Measurements from ENCODE around the gene ACAT1.
"Not testable (repeated sequence)": the region's sequence is repeated elsewhere in the genome, so short reads cannot be mapped to it uniquely, and the experiment has no call there.

The ACAT1 gene

DNA sequence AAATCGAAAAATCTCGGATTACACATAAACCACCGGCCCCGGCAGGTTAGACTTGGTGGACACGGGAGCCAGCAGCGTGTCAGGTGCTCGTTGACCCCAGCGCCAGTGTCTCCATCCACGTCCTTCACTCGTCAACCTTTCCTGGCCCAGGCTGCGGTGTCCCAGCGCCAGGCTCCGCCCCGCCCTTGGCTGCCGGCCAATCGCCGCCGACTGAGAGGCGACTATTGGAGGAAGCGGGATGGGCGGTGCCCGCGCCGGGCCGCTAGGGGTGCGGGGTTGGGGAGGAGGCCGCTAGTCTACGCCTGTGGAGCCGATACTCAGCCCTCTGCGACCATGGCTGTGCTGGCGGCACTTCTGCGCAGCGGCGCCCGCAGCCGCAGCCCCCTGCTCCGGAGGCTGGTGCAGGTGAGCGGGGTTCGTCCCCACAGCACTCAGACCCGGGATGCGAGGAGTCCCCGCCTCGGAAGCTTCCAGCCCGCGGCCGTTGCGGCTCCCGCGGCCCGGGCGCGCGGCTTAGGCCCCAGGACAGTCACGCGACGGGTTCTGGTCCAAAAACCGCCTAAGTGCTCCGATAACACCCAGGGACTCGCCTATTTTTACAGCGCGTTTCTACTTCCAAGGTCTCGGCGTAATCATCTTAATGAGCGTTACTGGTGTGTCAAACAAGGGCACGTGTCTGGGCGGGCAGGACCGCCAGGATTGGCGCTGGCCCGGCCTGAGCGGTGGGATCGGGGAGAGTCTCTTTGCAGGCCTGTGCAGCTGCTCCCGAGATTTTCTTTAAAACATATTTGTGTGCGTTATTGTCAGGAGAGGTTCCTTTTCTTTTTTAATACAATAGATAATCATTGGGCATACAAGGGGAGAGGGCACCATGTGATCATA, at the start of gene ACAT1:
Gene ACAT1, plus strand, starts transcription at position 294 of the 882 bp plus-strand sequence. Its CDS starts 40 bp downstream, at position 334.
- DNase-seq, result peak; percentile 99

DNA sequence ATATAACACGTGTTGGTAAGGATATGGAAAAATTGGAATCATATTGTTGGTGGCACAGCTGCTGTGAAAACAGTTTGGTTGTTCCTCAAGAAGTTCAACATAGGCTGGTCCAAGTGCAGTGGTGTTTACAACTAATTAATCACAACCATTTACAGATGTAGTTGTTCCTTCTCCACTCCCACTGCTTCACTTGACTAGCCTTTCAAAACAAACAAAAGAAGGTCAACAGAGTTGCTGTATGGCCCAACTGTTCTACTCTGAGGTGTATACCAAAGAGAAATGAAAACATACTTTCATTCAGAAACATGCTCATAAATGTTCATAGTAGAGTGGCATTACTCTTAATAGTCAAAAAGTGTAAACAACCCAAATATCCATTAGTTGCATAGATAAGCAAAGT, 36.6 kb upstream of the ACAT1 start:
- DNase-seq, result no peak

DNA sequence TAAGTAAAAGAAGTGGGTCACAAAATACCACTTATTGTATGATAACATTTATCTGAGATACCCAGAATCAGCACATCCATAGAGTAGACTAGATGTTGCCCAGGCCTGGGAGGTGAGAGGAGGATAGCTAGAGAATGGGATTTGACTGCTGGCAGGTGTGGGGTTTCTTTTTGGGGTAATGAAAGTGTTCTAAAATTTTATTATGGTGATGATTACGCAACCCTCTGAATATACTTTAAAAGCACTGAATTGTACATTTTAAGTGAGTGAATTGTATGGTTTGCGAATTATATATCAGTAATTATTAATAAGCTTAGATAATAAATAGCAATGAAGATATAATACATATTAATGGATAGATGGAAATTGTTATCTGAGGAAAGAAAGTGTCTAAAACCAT, 35.7 kb upstream of the ACAT1 start:
- DNase-seq, result no peak

DNA sequence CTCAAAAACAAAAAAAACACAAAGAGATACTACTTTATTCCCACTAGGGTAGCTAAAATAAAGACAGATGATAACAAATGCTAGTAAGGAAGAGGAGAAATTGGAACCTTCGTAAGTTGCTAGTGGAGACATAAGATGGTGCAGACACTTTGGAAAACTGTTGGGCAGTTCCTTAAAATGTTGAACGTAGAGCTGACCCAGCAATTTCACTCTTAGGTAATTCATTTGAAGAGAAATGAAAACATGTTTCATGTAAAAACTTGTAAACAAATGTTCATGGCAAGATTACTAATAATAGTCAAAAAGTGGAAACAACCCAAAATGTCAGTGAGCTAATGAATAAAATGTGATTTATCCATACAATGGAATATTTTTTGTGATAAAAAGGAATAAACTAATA, 29.2 kb upstream of the ACAT1 start:
- DNase-seq, result no peak

DNA sequence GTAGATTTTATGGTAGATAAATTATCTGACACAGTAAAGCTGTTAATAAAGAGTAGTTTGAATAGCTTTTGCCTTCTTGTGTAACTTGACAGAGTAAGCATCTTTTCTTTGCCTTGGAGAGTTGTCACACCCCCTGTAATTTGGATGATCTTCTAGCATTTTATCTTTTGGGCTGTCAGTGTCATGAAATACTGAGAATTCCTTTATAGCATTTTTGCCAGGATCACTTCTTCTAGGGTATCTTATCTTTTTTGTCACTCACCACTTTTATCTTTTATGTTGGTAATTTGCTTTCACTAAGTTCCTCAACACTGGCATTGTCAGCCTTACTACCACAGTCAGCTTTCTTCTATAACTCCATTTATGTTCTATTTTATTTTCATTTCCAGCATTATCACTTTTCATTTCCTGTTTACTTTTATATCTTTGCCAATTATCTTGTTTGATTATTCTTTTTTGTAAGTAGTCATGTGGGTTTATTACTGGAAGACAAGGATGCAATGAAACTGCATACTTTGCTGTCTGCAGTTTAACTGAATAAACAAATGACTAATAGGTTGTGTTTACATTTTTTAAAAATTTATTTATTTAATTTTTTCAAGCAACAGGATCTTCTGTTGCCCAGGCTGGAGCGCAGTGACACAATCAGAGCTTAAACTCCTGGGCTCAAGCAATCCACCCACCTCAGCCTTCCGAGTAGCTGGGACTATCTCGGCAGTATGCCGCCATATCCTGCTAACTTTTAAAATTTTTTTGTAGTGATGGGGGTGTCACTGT, 28.1 kb upstream of the ACAT1 start:
- no peak for DNase-seq

DNA sequence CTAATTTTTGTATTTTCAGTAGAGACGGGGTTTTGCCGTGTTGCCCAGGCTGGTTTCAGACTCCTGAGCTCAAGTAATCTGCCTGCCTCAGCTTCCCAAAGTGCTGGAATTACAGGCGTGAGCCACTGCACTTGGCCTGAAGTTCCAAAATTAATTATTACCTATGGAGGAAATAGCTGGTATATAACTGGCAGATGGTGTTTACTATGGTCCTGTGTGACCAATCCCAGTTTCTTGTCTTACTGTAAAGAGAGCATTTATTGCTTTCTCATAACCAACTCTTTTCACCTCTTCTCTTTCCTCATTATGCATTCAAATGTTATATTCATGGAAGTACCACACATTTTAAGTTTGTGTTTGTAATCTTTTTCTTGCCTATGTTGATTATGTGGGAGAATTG, 24.2 kb upstream of the ACAT1 start:
- DNase-seq, result no peak

DNA sequence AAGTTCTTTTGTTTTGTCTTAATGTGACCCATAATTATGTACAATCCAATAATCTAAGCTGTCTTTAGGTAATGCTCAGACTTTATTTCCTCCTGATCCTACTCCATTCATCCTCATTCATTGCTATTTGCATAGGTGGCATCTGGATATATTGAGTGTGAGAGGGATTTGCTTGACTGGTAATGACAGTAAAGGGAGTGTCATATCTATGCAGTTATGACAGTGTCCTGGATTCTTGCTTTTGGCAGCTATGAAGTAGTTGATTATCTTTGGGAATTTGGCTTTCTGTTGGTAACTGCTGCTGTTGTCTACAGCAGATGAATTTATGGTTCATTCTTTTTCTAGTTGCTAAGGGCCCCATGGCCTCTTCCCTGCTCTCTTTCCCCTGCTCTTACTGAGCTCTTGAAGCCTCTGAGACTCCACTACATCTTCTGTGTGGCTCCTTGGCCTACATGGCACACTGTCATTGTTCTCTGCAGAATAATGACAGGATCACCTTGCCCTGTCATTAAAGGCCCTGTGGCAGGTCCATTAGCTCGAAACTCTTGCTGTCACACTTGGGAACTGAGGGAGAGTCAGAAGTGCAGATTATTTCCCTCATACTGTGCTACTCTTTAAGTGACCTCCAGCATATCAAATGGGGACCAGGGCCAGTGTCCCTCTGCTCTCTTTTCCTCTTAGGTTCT, 20.1 kb upstream of the ACAT1 start:
- DNase-seq, result no peak

DNA sequence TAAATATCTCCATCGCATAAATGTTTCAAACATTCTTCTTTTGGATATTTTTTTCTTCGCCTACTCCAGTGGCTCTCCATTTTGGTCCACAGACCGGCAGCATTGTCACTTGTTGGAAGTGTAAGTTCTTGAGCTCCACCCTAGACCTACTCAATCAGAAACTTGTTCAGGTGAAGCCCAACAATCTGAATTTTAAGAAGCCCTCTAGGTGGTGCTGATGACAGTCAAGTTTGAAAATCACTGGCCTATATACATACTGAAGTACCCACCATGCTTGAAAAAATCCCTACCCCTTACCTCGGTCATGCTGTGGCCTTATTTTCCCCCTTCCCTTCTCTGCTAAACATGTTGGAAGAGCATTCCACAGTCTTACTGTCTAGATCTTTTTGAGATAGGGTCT, 10.2 kb upstream of the ACAT1 start:
- DNase-seq, result no peak

DNA sequence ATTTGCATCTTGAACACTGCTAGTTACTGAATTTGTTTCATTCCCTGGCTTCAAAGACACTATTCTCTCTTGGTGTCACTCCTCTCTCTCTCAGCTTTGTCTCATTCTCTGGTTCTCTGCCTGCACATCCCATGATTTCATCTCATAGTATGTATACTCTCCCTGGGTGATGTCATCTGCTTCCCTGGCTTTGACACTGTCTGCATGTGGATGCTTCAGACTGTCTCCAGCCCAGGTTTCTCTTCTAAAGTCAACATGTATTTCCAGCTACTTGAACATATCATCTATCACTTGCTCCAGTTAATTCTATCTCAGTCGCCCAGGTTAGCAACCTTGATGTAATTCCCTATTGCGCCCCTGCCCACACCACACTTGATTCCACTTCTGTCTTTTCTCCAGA, 9.3 kb upstream of the ACAT1 start:
- DNase-seq, result no peak

DNA sequence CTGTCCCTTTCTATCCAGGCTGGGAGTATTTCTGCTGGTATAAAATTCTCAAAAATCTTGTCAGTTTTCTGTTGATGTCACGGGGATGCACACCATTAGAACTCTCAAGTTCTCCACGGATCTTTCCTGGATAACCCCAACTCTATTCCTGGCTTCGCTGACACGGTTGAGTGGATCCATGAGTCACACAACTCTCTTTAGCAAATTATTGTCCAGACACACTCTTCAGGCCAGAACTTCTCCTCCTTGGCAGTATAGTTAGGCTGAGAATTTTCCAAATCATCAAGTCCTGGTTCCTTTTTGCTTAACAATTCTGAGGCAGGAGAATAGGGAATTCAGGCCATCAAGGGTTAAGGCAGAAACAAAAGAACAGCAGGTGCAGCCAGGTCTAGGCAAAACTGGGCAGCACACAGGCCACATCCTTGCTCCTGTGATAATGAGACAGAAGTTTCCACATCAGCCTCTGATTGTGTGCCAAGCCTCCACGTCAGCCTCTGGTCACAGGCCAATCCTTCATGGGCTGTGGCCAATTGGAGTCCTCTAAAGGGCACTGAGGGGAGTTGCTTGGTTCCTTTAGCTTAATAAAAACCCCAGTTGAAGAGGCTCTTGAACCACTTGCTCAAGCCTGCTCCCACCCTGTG, 5.7 kb upstream of the ACAT1 start:
- no peak for DNase-seq

DNA sequence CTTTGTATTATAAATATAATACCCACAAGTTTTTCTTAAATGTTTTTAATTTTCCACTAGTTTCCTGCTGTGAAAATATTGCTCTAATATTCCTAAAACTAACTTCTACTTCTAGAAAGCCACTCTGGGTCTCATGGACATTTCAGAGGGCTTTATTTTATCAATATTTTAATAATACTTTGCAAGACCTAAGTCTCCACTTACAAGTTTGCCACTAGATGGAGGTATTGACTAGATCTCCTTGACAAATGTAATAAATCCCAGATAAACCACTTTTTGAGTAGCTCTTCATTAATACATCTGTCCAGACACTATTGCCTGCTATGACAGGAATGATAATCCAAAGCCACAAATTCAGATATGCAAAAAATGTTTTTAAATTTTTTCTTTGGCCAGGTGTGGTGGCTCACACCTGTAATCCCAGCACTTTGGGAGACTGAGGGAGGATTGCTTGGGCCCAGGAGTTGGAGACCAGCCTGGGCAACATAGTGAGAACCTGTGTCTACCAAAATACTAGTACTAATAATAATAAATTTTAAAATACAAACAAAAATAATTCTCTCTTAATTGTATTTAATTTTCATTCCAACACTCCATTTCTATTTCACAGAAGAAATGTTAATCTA, 3.5 kb upstream of the ACAT1 start:
- DNase-seq, result no peak

DNA sequence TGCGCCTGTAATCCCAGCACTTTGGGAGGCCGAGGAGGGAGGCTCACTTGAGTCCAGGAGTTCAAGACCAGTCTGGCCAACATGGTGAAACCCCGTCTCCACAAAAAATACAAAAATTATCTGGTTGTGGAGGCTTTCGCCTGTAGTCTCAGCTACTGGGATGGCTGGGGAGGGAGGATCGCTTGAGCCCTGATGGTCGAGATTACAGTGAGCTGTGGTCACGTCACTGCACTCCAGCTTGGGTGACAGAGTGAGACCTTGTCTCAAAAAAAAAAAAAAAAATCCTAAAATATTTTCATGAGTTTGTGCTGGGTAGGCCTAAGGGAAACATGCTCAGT, 462 bp upstream of the ACAT1 start:
- not testable (repeated sequence) for DNase-seq

DNA sequence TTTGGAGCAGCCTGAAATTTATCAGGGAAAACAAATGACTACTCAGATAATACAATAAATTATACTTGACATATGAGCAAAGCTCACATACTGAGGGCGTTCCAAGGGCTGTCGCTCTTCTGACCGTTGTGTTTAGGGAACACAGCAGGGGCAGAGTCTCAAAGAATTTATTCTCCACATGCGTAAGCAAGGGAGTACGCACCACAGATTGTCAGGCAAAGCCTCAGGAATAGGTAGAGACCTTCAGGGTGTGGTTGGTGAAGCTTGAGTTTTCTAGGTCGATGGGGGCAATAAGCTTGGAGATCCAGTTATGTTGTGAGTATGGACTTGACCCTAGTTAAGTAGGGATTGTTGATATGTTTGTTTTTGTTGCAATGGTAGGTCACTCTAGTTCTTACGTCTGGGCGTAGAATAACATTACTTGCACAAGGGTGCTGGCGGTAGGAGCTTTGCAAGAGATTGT, 830 bp downstream of the ACAT1 start:
- no peak for DNase-seq

DNA sequence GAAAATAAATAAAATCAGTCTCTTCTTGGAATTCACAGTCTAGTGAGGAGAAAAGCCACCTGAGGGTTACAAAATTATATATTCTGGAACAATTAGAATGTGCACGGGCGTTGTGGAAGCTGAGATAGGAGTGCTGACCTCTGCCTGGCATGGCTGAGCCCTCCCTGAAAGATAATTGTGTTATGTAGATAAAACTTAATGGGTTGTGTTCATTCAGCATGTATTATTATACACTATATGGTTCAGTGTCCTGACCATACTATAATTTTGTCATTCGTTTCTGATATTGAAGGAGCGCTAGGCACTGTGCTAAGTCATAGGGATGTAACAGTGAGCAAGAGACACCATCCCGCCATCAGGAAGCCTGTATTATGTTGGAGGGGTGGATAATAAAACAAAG, 3.7 kb downstream of the ACAT1 start:
- no peak for DNase-seq

DNA sequence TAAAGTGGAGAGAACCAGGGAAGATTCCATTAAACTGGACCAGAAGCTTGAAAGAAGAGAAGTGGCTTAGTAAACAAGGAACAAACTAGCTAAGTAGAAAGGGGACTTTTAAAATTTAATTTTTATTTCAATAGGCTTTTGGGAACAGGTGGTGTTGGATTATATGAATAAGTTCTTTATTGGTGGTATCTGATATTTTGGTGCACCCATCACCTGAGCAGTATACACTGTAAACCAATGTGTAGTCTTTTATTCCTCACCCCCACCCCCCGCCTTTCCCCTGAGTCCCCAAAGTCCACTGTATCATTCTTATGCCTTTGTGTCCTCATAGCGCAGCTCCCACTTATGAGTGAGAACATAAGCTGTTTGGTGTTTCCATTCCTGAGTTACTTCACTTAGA, 7.4 kb downstream of the ACAT1 start:
- DNase-seq, result no peak

DNA sequence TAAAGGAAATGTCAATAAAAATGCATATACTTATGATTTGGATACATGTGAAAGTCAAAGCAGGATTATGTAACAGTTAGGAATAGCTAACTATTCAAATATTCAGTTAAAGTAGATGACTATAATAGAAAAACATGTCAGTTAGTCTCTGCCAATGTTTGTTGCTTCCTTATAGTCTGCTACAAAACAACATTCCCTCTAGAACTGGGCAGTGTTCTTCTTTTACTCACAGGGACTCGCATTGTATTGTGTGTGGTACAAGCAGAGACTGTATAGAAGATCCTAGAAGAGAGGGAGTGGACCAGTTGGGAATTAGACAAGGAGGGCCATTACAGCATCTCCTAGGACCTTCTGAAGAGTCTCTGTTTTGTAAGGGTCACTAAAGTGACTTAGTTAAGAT, 10.6 kb downstream of the ACAT1 start:
- no peak for DNase-seq

DNA sequence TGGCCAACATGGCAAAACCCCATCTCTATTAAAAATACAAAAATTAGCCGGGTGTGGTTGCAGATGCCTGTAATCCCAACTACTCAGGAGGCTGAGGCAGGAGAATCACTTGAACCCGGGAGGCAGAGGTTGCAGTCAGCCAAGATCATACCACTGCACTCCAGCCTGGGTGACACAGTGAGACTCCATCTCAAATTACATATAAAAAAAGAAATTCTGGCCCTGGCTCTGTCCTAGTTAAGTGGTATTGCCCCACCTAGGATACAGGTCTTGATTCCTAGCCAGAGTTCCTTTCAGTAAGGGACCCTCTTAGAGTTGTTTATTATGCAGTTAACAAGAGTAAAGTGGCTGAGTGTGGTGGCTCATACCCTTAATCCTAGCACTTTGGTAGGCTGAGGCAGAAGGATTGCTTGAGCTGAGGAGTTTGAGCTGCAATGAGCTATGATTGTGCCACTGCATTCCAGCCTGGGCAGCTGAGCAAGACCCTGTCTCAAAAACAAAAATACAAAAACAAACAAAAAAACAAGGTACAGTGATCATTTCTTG, 11.7 kb downstream of the ACAT1 start:
- not testable (repeated sequence) for DNase-seq

DNA sequence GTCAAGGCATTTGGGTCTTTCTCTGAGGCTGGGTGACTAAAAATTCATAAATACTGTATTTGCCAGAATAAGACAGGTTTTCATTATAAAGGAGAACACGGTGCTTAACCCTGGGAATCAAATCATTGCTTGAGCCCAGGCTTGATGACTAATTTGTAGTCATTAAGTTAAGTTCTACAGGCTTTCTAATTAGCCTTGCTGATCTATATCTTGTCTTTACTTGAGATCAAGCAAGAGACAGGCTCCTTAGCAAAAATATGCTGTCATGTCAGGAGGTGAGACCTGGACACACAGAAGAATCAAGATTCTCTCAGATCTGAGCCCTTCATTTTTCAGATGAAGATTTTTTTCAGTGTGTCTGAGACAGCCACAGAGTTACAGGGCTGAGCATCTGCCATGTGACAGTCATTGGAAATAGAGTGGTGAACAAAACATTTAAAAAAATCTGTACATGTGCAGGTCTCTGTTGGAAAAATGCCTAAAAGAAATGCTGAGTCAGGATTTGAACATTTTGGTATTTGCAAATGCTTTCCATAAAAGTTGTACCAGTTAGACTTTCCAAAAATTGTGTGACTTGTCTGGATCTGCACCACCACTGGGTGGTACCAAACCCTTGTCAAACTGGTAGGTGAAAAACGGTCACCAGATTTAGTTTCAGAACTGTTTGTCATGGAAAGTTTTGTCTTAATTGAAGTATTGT, 14.6 kb downstream of the ACAT1 start:
- DNase-seq, result peak; percentile 52

DNA sequence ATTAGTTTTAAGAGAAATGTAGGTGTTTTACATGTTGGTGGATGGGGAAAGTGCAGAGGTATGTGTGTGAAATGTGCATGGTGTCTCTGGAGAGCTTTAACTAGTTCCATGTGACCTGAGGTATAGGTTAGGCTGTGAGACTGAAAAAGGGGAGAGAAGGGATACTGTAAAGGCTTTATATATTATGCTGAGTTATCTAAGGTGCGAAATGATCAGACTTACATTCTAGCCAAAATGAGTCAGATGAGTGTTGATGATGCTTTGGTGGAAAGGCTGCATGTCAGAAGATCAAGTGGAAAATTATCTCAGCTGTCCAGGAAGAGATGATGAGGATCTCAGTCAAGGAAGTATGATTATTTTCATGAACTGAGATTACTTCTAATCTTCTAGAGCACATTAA, 15.8 kb downstream of the ACAT1 start:
- DNase-seq, result no peak

DNA sequence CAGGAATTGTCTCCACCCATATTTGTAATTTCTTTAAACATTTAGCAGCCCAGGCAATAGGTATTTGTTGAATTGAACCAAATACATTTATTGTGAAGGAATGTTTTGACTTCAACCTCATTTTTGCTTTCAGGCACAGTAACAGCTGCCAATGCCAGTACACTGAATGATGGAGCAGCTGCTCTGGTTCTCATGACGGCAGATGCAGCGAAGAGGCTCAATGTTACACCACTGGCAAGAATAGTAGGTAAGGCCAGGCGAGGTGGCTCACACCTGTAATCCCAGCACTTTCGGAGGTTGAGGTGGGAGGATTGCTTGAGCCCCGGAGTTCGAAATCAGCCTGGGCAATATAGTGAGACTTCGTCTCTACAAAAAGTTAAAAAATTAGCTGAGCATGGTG, 20.9 kb downstream of the ACAT1 start:
- DNase-seq, result no peak

DNA sequence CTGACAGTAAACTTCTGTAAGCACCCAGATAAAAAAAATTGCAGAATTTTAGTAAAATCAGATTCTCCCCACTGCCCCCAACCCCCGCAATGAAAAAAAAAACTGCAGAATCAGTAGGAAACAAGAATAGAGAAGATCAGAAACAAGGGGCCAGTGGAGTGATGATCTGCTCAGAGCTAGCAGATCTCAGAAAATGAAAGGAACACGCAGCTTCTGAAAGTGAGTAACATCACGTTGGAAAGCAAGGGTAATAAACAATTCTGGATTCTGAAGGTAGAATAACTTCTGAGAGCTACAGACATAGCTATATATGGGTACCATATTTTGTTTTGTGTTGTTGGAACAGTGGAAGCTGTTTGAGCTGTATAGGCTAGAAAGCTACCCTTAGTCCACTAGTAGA, 23.2 kb downstream of the ACAT1 start:
- no peak for DNase-seq

DNA sequence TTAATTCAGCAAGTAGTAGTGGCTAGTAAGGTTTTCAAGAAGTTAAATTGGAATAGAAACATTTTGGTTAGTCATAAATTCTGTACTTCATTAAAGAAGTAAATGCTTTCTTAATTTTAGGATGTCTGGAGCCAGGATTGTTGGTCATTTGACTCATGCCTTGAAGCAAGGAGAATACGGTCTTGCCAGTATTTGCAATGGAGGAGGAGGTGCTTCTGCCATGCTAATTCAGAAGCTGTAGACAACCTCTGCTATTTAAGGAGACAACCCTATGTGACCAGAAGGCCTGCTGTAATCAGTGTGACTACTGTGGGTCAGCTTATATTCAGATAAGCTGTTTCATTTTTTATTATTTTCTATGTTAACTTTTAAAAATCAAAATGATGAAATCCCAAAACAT, 25.8 kb downstream of the ACAT1 start:
- DNase-seq, result no peak
